Activated T-helper 17 cell treated with anti-CD3 and anti-CD28 coated beads, Interleukin-2, amount 50 U/mL, for 72 hours (primary cell): ENCODE data around the gene TMEM51. TPM values are rescaled to one million over a fixed set of nuclear protein-coding genes. Genes with fewer than 3 reads are reported as not detected.

Experiments
- ATAC-seq: fragments of 150-1000 bp; cut with Tn5 transposase; replicated peaks from 2 replicates; pipeline ENCODE4 v1.10.0; 2021; ENCODE audit warnings: mild to moderate bottlenecking, moderate library complexity
- H3K27ac Mint-ChIP-seq: one replicate; pipeline ENCODE4 v1.8.0; 2022; ENCODE audit warnings: mixed read lengths
- H3K27me3 Mint-ChIP-seq: one replicate; pipeline ENCODE4 v1.8.0; 2022; ENCODE audit warnings: mixed read lengths
- H3K36me3 Mint-ChIP-seq: one replicate; pipeline ENCODE4 v1.8.0; 2022; ENCODE audit warnings: low read depth, mild to moderate bottlenecking, mixed read lengths
- H3K4me1 Mint-ChIP-seq: one replicate; pipeline ENCODE4 v1.8.0; 2022; ENCODE audit warnings: mixed read lengths
- H3K4me3 Mint-ChIP-seq: one replicate; pipeline ENCODE4 v1.8.0; 2022; ENCODE audit warnings: mild to moderate bottlenecking, mixed read lengths
- H3K9me3 Mint-ChIP-seq: one replicate; pipeline ENCODE4 v1.8.0; 2022; ENCODE audit warnings: mixed read lengths
- total RNA-seq, 2 donors: library from RNA; stranded (reverse); gene quantifications; one replicate each; pipeline ENCODE4 v1.2.3, GENCODE V29; 2022

The TMEM51 gene
- total RNA-seq, 2 donors from 2014 or later: not detected

DNA sequence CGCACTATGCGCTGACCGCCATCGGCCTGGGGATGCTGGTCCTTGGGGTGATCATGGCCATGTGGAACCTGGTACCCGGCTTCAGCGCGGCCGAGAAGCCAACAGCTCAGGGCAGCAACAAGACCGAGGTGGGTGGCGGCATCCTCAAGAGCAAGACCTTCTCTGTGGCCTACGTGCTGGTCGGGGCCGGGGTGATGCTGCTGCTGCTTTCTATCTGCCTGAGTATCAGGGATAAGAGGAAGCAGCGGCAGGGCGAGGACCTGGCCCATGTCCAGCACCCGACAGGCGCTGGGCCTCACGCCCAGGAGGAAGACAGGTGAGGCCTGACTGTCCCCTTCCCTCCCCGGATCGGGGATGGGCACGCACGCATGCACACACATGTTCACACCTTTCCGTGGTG, 61.6 kb downstream of the TMEM51 start:
- H3K4me1 Mint-ChIP-seq: no peaks in the 10 kb centered on the region
- no peak overlapping the region for H3K27ac Mint-ChIP-seq
- no peak overlapping the region for H3K4me3 Mint-ChIP-seq
- H3K9me3 Mint-ChIP-seq: no peaks in the 10 kb centered on the region
- peaks cover 15% of the 10 kb centered on the region for H3K27me3 Mint-ChIP-seq
- no peak for ATAC-seq
- no peaks in the 10 kb centered on the region for H3K36me3 Mint-ChIP-seq

DNA sequence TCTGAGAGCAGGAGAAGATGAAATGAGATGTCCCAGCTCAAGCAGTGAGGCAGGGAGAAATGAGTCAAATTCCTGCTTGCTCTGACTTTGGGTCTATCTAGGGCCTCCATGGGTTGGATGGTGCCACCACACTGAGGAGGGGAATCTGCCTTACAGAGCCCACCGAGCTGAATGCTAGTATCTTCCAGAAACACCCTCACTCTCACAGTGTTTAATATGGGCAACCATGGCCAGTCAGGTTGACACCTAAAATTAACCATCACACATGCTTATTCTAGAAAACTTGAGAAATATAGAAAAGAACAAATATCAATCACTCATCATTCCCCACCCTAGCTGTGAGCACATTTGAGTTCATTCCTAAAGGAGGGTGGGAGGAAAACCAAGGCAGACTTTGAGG, 64.1 kb downstream of the TMEM51 start:
- Mint-ChIP-seq H3K36me3 (no peaks in the 10 kb centered on the region), H3K9me3 (no peaks in the 10 kb centered on the region), H3K4me3 (no peak overlapping the region), H3K4me1 (no peaks in the 10 kb centered on the region), H3K27me3 (peaks cover 17% of the 10 kb centered on the region), H3K27ac (no peak overlapping the region)
- ATAC-seq: no peak

DNA sequence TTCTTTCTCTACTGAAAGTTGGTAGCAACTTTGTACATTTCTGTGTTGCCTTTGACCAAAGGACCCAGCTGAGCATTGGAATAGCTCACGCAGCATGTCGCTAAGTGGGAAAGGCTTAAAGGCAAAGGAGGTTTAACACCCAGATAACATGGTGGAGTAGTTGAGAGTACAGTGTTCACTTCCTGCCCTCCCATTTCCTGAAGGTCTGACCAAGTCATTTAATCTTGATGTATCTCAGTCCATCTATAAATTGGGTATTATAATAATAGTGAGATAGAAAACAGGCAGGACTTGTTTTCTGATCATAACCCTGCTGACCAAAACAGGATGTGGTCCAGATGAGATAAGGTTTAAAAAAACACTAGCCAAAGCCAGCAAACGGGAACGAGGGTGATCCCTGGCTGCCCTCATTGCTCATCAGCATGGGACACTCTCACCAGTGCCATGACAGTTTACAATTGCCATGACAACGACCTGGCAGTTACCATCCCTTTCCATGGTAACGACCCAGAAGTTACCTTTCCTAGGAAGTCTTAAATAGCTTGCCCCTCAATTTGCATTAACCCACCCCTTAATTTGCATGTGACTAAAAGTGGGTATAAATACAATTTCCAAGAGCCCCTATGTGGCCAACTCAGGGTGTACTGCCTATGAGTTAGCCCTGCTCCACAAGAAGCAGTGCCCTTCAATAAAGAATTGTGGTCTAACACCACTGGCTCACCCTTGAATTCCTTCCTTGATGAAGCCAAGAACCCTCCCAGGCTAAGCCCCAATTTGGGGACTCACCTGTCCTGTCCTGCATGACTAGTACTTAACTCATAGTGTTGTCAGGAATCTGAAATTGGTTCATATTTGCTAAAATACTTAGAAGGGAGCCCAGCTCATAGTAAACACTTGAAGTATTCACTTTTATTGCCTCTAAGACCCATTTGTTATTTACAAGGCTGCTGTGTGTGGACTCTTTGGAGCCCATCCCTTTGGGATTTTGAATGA, 65.0 kb downstream of the TMEM51 start:
- peaks cover 15% of the 10 kb centered on the region for H3K27me3 Mint-ChIP-seq
- no peak overlapping the region for H3K27ac Mint-ChIP-seq
- H3K36me3 Mint-ChIP-seq: no peaks in the 10 kb centered on the region
- H3K4me3 Mint-ChIP-seq: no peak overlapping the region
- no peaks in the 10 kb centered on the region for H3K4me1 Mint-ChIP-seq
- H3K9me3 Mint-ChIP-seq: no peaks in the 10 kb centered on the region
- ATAC-seq: peak; percentile 39

GRCh38 chr1:15219280-15220023, 65.9 kb downstream of the TMEM51 start:
- no peaks in the 10 kb centered on the region for H3K4me1 Mint-ChIP-seq
- H3K27me3 Mint-ChIP-seq: peaks cover 15% of the 10 kb centered on the region
- H3K36me3 Mint-ChIP-seq: no peaks in the 10 kb centered on the region
- no peak overlapping the region for H3K4me3 Mint-ChIP-seq
- no peak overlapping the region for H3K27ac Mint-ChIP-seq
- no peaks in the 10 kb centered on the region for H3K9me3 Mint-ChIP-seq
- peak; percentile 11 for ATAC-seq

DNA sequence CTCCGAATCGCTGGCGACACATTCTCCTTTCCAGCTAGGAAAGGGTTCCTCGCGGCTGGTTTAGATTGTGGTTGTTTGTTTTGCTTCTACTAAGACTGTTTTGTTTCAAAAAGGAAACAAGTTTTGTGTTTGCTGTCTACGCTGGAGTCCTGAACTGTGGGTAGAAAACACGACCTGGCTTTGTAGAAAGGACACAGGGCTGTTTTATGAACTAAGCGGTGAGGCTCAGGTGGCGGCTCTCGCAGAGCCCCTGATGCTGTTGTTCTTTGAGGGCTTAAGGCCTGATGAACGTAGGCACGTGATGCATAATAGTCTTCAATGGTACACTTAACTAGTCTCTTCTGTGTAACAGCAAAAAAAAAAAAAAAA, 66.5 kb downstream of the TMEM51 start:
- Mint-ChIP-seq H3K9me3 (no peaks in the 10 kb centered on the region), H3K27ac (no peak overlapping the region), H3K4me3 (no peak overlapping the region)

GRCh38 chr1:15220825-15221431, 67.4 kb downstream of the TMEM51 start:
- ATAC-seq: no peak

More for the DNA sequence above, 66.5 kb downstream of the TMEM51 start:
- H3K4me1 Mint-ChIP-seq: no peaks in the 10 kb centered on the region
- peaks cover 15% of the 10 kb centered on the region for H3K27me3 Mint-ChIP-seq
- no peaks in the 10 kb centered on the region for H3K36me3 Mint-ChIP-seq
- no peak for ATAC-seq

DNA sequence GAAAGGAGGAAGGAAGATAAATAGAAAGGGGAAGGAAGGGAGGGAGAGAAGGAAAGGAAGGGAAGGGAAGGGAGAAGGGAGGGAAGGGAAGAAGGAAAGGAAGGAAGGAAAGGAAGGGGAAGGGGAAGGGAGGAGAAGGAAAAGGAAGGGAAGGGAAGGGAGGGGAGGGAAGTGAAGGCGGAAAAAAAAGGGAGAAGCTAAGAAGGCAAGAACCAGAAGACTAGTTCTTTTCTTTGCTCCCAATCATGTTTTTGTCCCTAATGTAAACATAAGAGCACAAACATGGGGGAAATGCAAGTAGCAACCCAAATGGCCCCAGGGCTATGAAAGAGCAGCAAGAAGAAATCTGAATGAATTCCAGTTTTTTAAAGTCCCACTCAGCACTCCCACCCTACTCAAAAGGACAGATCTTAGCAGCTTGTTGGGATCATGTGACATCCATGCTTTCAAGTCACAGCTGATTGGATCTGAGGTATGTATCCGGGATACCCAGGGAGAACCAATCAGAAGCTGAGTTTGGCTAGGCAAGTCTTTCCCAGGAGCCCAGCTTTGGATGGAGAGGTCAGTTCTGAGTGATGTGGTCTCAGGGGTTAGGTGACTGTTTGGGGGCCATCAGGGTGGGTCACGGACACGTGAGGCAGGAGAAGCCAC, 69.2 kb downstream of the TMEM51 start:
- no peaks in the 10 kb centered on the region for H3K36me3 Mint-ChIP-seq

More at GRCh38 chr1:15220825-15221431, 67.4 kb downstream of the TMEM51 start:
- Mint-ChIP-seq H3K27me3 (peaks cover 15% of the 10 kb centered on the region), H3K36me3 (no peaks in the 10 kb centered on the region), H3K27ac (no peak overlapping the region), H3K9me3 (no peaks in the 10 kb centered on the region), H3K4me1 (no peaks in the 10 kb centered on the region), H3K4me3 (no peak overlapping the region)

DNA sequence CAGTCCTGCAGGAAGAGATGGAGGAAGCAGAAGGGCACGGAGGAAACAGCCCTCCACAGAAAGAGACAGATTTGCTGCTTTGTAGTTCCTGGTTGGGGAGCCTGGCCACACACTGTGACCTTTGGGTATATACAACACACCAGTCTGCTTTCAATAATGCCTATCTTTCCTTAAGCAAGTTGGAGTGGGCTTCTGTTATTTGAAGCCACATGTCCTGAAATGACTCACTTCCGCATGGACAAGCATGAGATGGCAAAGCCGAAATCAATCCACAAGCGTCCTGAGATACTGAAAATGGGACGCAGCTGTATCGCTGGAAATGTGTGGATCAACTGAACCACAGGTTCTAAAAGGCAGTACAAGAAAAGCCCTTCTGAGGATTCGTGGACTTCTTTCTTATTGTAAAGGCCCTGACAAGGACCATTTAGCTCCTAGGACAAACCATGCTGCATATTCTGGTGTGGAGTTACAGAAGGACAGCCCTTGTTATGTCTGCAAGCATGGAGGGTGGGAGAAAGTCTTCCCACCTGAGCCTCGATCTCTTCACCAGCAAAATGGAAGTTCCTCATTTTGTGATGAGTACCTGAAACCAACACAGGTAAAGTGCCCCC, 70.8 kb downstream of the TMEM51 start:
- Mint-ChIP-seq H3K4me1 (no peaks in the 10 kb centered on the region), H3K27me3 (peaks cover 11% of the 10 kb centered on the region), H3K27ac (no peak overlapping the region), H3K36me3 (no peaks in the 10 kb centered on the region), H3K4me3 (no peak overlapping the region), H3K9me3 (no peaks in the 10 kb centered on the region)
- no peak for ATAC-seq

More for the DNA sequence above, 69.2 kb downstream of the TMEM51 start:
- H3K9me3 Mint-ChIP-seq: no peaks in the 10 kb centered on the region
- no peak for ATAC-seq
- no peaks in the 10 kb centered on the region for H3K4me1 Mint-ChIP-seq
- H3K27ac Mint-ChIP-seq: no peak overlapping the region
- H3K4me3 Mint-ChIP-seq: no peak overlapping the region
- H3K27me3 Mint-ChIP-seq: peaks cover 15% of the 10 kb centered on the region

- Mint-ChIP-seq H3K27ac (no peak overlapping the region), H3K36me3 (no peaks in the 10 kb centered on the region), H3K4me1 (no peaks in the 10 kb centered on the region), H3K27me3 (peaks cover 11% of the 10 kb centered on the region), H3K9me3 (no peaks in the 10 kb centered on the region), H3K4me3 (no peak overlapping the region)
- ATAC-seq: no peak
Observed at GRCh38 chr1:15224974-15225373, 71.4 kb downstream of the TMEM51 start.

- H3K9me3 Mint-ChIP-seq: no peaks in the 10 kb centered on the region
- no peak overlapping the region for H3K27ac Mint-ChIP-seq
- H3K4me3 Mint-ChIP-seq: no peak overlapping the region
- H3K4me1 Mint-ChIP-seq: no peaks in the 10 kb centered on the region
- ATAC-seq: no peak
- H3K36me3 Mint-ChIP-seq: no peaks in the 10 kb centered on the region
- H3K27me3 Mint-ChIP-seq: peaks cover 11% of the 10 kb centered on the region
Observed at GRCh38 chr1:15225461-15225860, 71.9 kb downstream of the TMEM51 start.

GRCh38 chr1:15226388-15227255, 73.1 kb downstream of the TMEM51 start:
- no peak for ATAC-seq
- H3K27ac Mint-ChIP-seq: no peak overlapping the region
- peaks cover 8% of the 10 kb centered on the region for H3K27me3 Mint-ChIP-seq
- no peaks in the 10 kb centered on the region for H3K9me3 Mint-ChIP-seq
- H3K36me3 Mint-ChIP-seq: no peaks in the 10 kb centered on the region
- H3K4me1 Mint-ChIP-seq: no peaks in the 10 kb centered on the region
- no peak overlapping the region for H3K4me3 Mint-ChIP-seq

DNA sequence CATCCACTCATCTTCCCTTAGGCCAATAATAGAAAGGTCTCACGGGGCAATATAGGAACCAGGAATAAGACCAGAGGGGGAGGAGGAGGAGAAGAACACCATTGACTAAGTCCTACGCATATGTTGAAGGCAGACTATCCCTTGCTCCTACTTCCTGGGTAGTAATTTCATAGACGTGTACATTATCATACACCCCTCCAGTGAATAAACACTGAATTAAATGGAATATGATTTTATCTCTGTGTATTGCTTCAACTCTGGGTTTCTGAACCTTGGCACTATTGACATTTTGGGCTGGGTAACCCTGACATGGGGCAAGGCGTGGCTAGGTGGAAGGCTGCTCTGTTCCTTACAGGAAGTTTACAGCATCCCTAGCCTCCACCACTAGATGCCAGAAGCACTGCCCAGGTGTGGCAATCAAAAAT, 76.2 kb downstream of the TMEM51 start:
- H3K4me1 Mint-ChIP-seq: peaks cover 5% of the 10 kb centered on the region
- peaks cover 5% of the 10 kb centered on the region for H3K27me3 Mint-ChIP-seq
- no peaks in the 10 kb centered on the region for H3K9me3 Mint-ChIP-seq
- no peak for ATAC-seq
- no peak overlapping the region for H3K4me3 Mint-ChIP-seq
- no peak overlapping the region for H3K27ac Mint-ChIP-seq
- H3K36me3 Mint-ChIP-seq: no peaks in the 10 kb centered on the region

GRCh38 chr1:15231714-15232201, 78.2 kb downstream of the TMEM51 start:
- no peaks in the 10 kb centered on the region for H3K36me3 Mint-ChIP-seq
- no peak overlapping the region for H3K4me3 Mint-ChIP-seq
- H3K27ac Mint-ChIP-seq: peak overlapping the region; percentile 42
- H3K27me3 Mint-ChIP-seq: peaks cover 17% of the 10 kb centered on the region
- H3K9me3 Mint-ChIP-seq: no peaks in the 10 kb centered on the region
- H3K4me1 Mint-ChIP-seq: peaks cover 5% of the 10 kb centered on the region
- peak; percentile 98 for ATAC-seq
